Keratinocyte (primary cell): ENCODE measurements around the gene ASTN2. TPM values are rescaled to one million over a fixed set of nuclear protein-coding genes. Genes with fewer than 3 reads are reported as not detected.

ENCODE experiments used
- DNase-seq: peaks from one replicate; pipeline ENCODE4 v3.0.0-alpha.2; 2011; ENCODE audit warnings: low read depth, missing footprints, low spot score
- FAIRE-seq: peaks from 2 replicates; lab custom pipeline; 2011; peaks lifted over from hg19 to GRCh38; lab: Jason Lieb, UNC
- H2AFZ ChIP-seq: 2 replicates; pipeline ENCODE4 v1.6.0; 2012; ENCODE audit warnings: low read length, control low read depth, inconsistent platforms; ENCODE audit not compliant: control insufficient read depth
- H3K27ac ChIP-seq: 2 replicates; pipeline ENCODE4 v1.5.1; 2011; ENCODE audit warnings: low read length; ENCODE audit not compliant: control insufficient read depth, insufficient read depth
- H3K27me3 ChIP-seq: 3 replicates; pipeline ENCODE4 v1.6.0; 2011; ENCODE audit warnings: low read length; ENCODE audit not compliant: control insufficient read depth, insufficient read depth; ENCODE audit errors: extremely low read depth
- H3K36me3 ChIP-seq, 2 experiments: 2 replicates in 1 of 2; 3 replicates in 1 of 2; pipeline ENCODE4 v1.5.1; 2011; ENCODE audit warnings: low read length in 2 of 2, mild to moderate bottlenecking in 1 of 2; ENCODE audit not compliant: control insufficient read depth in 2 of 2, insufficient read depth in 2 of 2; ENCODE audit errors: extremely low read depth in 1 of 2
- H3K4me1 ChIP-seq: 3 replicates; pipeline ENCODE4 v1.5.1; 2011; ENCODE audit warnings: low read length; ENCODE audit not compliant: control insufficient read depth, insufficient read depth; ENCODE audit errors: extremely low read depth
- H3K4me2 ChIP-seq: 3 replicates; pipeline ENCODE4 v1.6.0; 2011; ENCODE audit warnings: low read depth, low read length; ENCODE audit not compliant: control insufficient read depth, insufficient read depth; ENCODE audit errors: extremely low read depth
- H3K4me3 ChIP-seq, 3 experiments: fragments of 200-600 bp in 1 of 3; sonication (generic) in 1 of 3; 2 replicates in 2 of 3; 3 replicates in 1 of 3; pipeline ENCODE4 v1.5.1; 2011 to 2016; ENCODE audit warnings: low read length in 3 of 3, mild to moderate bottlenecking in 3 of 3, control low read depth in 2 of 3, inconsistent platforms in 1 of 3, low read depth in 1 of 3, mixed read lengths in 1 of 3, mixed run types in 1 of 3, moderate library complexity in 1 of 3; ENCODE audit not compliant: control insufficient read depth in 2 of 3, insufficient read depth in 2 of 3; ENCODE audit errors: extremely low read depth in 1 of 3
- H3K79me2 ChIP-seq: 2 replicates; pipeline ENCODE4 v1.6.0; 2012; ENCODE audit warnings: low read length; ENCODE audit not compliant: control insufficient read depth, insufficient read depth
- H3K9ac ChIP-seq: 3 replicates; pipeline ENCODE4 v1.6.0; 2011; ENCODE audit warnings: low read length; ENCODE audit not compliant: control insufficient read depth, insufficient read depth; ENCODE audit errors: extremely low read depth
- H3K9me1 ChIP-seq: 3 replicates; pipeline ENCODE4 v1.6.0; 2011; ENCODE audit warnings: low read length; ENCODE audit not compliant: control insufficient read depth, insufficient read depth; ENCODE audit errors: extremely low read depth
- H3K9me3 ChIP-seq: 2 replicates; pipeline ENCODE4 v1.5.1; 2012; ENCODE audit warnings: low read depth, low read length; ENCODE audit not compliant: control insufficient read depth
- H4K20me1 ChIP-seq: 3 replicates; pipeline ENCODE4 v1.6.0; 2011; ENCODE audit warnings: low read length; ENCODE audit not compliant: control insufficient read depth, insufficient read depth; ENCODE audit errors: extremely low read depth
- CTCF ChIP-seq, 3 experiments: IDR thresholded peaks in 1 of 3; conservative IDR thresholded peaks in 1 of 3; optimal IDR thresholded peaks in 1 of 3; 2 replicates in 2 of 3; 3 replicates in 1 of 3; pipeline versions ENCODE3 to v1.5.1; 2011; ENCODE audit warnings: low read length in 3 of 3, mild to moderate bottlenecking in 3 of 3, moderate library complexity in 2 of 3, control low read depth in 1 of 3, inconsistent platforms in 1 of 3; ENCODE audit not compliant: insufficient read depth in 2 of 3; ENCODE audit errors: extremely low read depth in 1 of 3
- EZH2 ChIP-seq: IDR thresholded peaks from one replicate; pipeline ENCODE4 v1.6.1; 2012; ENCODE audit warnings: inconsistent platforms, mild to moderate bottlenecking, low read length, moderate library complexity
- dilution Hi-C: fragments of 300-500 bp; cut with MboI; formaldehyde crosslinking; loops from one replicate; pipeline ENCODE4 v1.7.0; 2020; ENCODE audit warnings: low sequenced_read_pairs; ENCODE audit not compliant: extremely low pct_ligation_motif_present
- polyA plus RNA-seq, 5 experiments: library from polyadenylated mRNA; depleted of rRNA in 3 of 5; stranded (reverse) in 3 of 5; stranded (forward) in 1 of 5; unstranded in 1 of 5; fragments of >200 nt; gene quantifications; 1 replicate in 1 of 5; 2 replicates in 3 of 5; 3 replicates in 1 of 5; pipeline versions ENCODE4 v1.2.1 to v1.2.3, GENCODE V29; 2011 to 2012; ENCODE audit warnings: missing spikeins in 2 of 5, low read depth in 1 of 5, low replicate concordance in 1 of 5

The ASTN2 gene
- polyA plus RNA-seq, 1 donor (not counting 4 experiments of a cell fraction or from before 2014, with no cell fraction given): 0.31 TPM

- DNase-seq (no peak), FAIRE-seq (no peak)
- H3K4me3 ChIP-seq: no peak overlapping the region
- H3K9ac ChIP-seq: no peak overlapping the region
- no peak overlapping the region for H3K27ac ChIP-seq
- H3K79me2 ChIP-seq: no peaks in the 10 kb centered on the region
- no peak overlapping the region for H3K4me2 ChIP-seq
- no peaks in the 10 kb centered on the region for H4K20me1 ChIP-seq
- no peaks in the 10 kb centered on the region for H3K9me1 ChIP-seq
- H3K36me3 ChIP-seq: no peaks in the 10 kb centered on the region
- no peaks in the 10 kb centered on the region for H3K9me3 ChIP-seq
- H2AFZ ChIP-seq: no peak overlapping the region
- dilution Hi-C loops: no loop called here
- no peaks in the 10 kb centered on the region for H3K4me1 ChIP-seq
- TF ChIP-seq CTCF (optimal IDR thresholded peaks at IDR 0.05 in 1 of 3, IDR thresholded peaks at IDR 0.05 in 1 of 3, conservative IDR thresholded peaks at IDR 0.05 in 1 of 3; ENCODE audit: extremely low read depth in 1 of 3, insufficient read depth in 2 of 3, low read length in 3 of 3) (no peak), EZH2 (no peak)
- no peaks in the 10 kb centered on the region for H3K27me3 ChIP-seq
These were observed 293.5 kb downstream of the ASTN2 start for GRCh38 chr9:117121316-117121715.

- H3K79me2 ChIP-seq: no peaks in the 10 kb centered on the region
- no peak overlapping the region for H2AFZ ChIP-seq
- no peaks in the 10 kb centered on the region for H4K20me1 ChIP-seq
- H3K4me1 ChIP-seq: no peaks in the 10 kb centered on the region
- no peaks in the 10 kb centered on the region for H3K9me3 ChIP-seq
- H3K4me3 ChIP-seq: no peak overlapping the region
- peak; percentile 81 for DNase-seq
- FAIRE-seq: peak; percentile 92
- H3K27me3 ChIP-seq: no peaks in the 10 kb centered on the region
- no peak overlapping the region for H3K27ac ChIP-seq
- H3K4me2 ChIP-seq: no peak overlapping the region
- dilution Hi-C loops: no loop called here
- TF ChIP-seq EZH2 (no peak), CTCF (optimal IDR thresholded peaks at IDR 0.05 in 1 of 3, IDR thresholded peaks at IDR 0.05 in 1 of 3, conservative IDR thresholded peaks at IDR 0.05 in 1 of 3; ENCODE audit: extremely low read depth in 1 of 3, insufficient read depth in 2 of 3, low read length in 3 of 3) (no peak)
- H3K9me1 ChIP-seq: no peaks in the 10 kb centered on the region
- H3K9ac ChIP-seq: no peak overlapping the region
- no peaks in the 10 kb centered on the region for H3K36me3 ChIP-seq
These were observed 294.8 kb downstream of the ASTN2 start for GRCh38 chr9:117120061-117120460.
